Right atrium auricular region (tissue), 2 donors: Measurements from ENCODE around the gene POGK. TPM values are rescaled to one million over a fixed set of nuclear protein-coding genes. Genes with fewer than 3 reads are reported as not detected.
A peak's percentile ranks its signal among the peaks of the same experiment; 100 is the strongest.

Experiments
- DNase-seq: peaks from one replicate; pipeline ENCODE4 v3.0.0-alpha.2; 2019; ENCODE audit warnings: low spot score
- H3K27ac ChIP-seq, 2 donors: fragments of 200-600 bp; sonication (generic); 1 replicate in 1 of 2; 2 replicates in 1 of 2; pipeline ENCODE4 v1.5.1; 2016 to 2019
- H3K27me3 ChIP-seq, 2 donors: fragments of 200-600 bp; sonication (generic); one replicate each; pipeline versions ENCODE4 v1.5.1 to v1.6.0; 2017 to 2019
- H3K36me3 ChIP-seq: fragments of 200-600 bp; sonication (generic); one replicate; pipeline ENCODE4 v1.5.1; 2016
- H3K4me1 ChIP-seq, 2 donors: fragments of 200-600 bp; sonication (generic); one replicate each; pipeline versions ENCODE4 v1.5.1 to v1.6.0; 2017 to 2019
- H3K4me3 ChIP-seq, 2 donors: fragments of 200-600 bp; sonication (generic); 1 replicate in 1 of 2; 2 replicates in 1 of 2; pipeline ENCODE4 v1.5.1; 2017 to 2019; ENCODE audit warnings: mild to moderate bottlenecking in 1 of 2, moderate library complexity in 1 of 2
- H3K9me3 ChIP-seq, 2 donors: fragments of 200-600 bp; sonication (generic); one replicate each; pipeline ENCODE4 v1.5.1; 2019
- total RNA-seq, 2 donors: library from RNA; depleted of rRNA; stranded (reverse); fragments of >200 nt; gene quantifications; one replicate each; pipeline ENCODE4 v1.1.0, GENCODE V29; 2016
- TF ChIP-seq, protein P1 (sequence below), 2 donors: fragments of 200-600 bp; sonication (generic); IDR thresholded peaks; one replicate each; pipeline ENCODE4 v1.5.1; 2019; ENCODE audit warnings: antibody characterized with exemption in 2 of 2

Gene POGK, protein sequence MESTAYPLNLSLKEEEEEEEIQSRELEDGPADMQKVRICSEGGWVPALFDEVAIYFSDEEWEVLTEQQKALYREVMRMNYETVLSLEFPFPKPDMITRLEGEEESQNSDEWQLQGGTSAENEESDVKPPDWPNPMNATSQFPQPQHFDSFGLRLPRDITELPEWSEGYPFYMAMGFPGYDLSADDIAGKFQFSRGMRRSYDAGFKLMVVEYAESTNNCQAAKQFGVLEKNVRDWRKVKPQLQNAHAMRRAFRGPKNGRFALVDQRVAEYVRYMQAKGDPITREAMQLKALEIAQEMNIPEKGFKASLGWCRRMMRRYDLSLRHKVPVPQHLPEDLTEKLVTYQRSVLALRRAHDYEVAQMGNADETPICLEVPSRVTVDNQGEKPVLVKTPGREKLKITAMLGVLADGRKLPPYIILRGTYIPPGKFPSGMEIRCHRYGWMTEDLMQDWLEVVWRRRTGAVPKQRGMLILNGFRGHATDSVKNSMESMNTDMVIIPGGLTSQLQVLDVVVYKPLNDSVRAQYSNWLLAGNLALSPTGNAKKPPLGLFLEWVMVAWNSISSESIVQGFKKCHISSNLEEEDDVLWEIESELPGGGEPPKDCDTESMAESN
- 10 to 100 TPM; 15.8 to 20.2 TPM for total RNA-seq

DNA sequence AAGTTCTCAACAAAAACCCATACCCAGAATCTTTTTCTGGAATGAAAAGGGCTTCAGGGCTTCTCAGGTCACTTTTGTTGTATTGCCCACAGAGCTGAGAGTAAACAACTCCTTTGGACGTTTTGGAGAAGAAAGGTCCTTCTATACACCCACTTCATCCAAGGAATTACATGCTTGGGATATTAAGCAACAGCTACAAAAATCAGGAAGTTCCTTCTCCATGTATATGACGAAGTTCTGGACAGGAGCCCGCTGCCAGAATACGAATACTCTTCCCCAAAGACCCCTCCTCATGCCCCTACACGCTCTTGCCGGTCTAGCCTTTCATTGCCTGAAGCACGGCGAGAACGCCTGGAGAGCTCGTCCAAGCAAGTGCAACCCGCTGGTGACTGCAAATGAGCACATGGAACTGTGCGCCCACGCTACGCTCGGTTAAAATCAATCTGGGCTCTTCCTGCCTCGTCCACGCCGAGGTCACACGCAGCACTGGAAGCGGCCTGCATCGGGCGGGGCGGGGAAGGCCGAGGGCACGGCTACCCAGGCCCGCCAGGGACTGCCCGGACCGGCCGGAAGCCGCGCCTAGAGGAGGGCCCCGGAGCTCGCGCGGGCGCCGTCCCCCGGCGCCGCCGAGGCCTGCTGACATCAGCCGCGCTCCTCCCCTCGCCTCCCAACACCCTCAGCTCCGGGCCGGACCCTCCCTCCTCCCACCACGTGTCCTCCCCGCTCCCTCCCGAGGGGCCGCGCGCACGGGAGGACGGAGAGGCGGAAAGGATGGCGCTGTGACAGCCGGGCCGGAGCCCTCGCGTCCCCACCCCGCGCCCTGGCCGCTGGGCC lies at the start of gene POGK:
POGK (plus strand) TSS at position 710 of the 834 bp plus-strand sequence. CDS start 1,482 bp downstream, outside the sequence.
- Histone ChIP-seq H3K27me3 (no peaks in the 10 kb centered on the region), H3K4me3 (peak within 1 kb of the TSS; percentile 62 to 73), H3K4me1 (peaks cover 0 to 51% of the 10 kb centered on the region in 2 donors), H3K36me3 (peaks cover 30% of the 10 kb centered on the region), H3K27ac (peak within 1 kb of the TSS; percentile 86 to 89), H3K9me3 (no peaks in the 10 kb centered on the region)
- TF ChIP-seq, protein P1, sequence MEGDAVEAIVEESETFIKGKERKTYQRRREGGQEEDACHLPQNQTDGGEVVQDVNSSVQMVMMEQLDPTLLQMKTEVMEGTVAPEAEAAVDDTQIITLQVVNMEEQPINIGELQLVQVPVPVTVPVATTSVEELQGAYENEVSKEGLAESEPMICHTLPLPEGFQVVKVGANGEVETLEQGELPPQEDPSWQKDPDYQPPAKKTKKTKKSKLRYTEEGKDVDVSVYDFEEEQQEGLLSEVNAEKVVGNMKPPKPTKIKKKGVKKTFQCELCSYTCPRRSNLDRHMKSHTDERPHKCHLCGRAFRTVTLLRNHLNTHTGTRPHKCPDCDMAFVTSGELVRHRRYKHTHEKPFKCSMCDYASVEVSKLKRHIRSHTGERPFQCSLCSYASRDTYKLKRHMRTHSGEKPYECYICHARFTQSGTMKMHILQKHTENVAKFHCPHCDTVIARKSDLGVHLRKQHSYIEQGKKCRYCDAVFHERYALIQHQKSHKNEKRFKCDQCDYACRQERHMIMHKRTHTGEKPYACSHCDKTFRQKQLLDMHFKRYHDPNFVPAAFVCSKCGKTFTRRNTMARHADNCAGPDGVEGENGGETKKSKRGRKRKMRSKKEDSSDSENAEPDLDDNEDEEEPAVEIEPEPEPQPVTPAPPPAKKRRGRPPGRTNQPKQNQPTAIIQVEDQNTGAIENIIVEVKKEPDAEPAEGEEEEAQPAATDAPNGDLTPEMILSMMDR (IDR thresholded peaks at IDR 0.05) = no peak
- DNase-seq = peak; percentile 91

DNA sequence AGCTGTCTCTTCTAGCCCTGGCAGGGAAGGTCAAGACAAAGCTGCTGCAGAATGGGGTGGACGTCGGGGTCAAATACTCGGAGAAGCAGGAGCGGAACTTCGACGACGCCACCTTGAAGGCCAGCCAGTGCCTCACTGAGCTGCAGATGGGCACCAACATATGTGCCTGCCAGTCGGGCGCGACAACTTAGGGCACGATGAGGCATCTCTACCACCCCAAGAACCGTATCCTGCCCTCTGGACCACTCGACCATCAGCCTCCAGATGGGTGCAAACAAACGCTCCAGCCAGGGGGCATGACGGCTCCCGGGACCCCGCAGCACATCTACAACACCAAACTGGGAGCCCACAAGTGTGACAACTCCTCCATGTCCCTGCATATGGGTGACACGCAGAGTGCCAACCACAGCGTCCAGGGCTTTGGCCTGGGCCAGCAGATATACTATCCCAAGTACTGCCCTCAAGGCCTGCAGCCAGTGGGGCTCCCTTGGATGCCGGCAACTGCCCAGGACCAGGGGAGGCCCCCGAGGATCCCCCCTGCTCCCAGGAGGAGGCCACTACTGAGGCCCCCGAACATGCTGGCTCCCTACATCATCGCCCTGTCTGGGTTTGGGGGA lies 42.5 kb upstream of the POGK start:
- no peak for DNase-seq
- no peaks in the 10 kb centered on the region for H3K27me3 ChIP-seq
- no peak overlapping the region for H3K4me3 ChIP-seq
- H3K36me3 ChIP-seq = no peaks in the 10 kb centered on the region
- H3K9me3 ChIP-seq = no peaks in the 10 kb centered on the region
- no peak overlapping the region for H3K27ac ChIP-seq
- TF ChIP-seq, protein P1 (IDR thresholded peaks at IDR 0.05) = no peak
- no peaks in the 10 kb centered on the region for H3K4me1 ChIP-seq

DNA sequence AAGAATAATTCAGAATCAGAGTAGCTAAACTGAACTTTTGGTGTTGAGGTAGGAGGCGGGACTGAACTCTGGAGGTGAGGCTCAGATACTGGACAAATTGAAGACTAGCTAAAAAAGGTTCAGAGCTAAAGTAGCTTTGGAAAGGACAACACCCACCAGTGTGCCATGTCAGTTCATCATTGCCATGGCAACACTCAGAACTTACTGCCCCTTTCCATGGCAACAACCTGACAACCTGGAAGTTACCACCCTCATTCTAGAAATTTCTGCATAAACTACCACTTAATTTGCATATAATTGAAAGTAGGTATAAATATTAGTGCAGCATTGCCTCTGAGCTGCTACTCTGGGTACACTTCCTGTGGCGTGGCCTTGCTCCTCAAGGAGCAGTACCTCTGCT lies 30.3 kb upstream of the POGK start:
- no peaks in the 10 kb centered on the region for H3K27me3 ChIP-seq
- H3K9me3 ChIP-seq = no peaks in the 10 kb centered on the region
- H3K27ac ChIP-seq = no peak overlapping the region
- no peak for DNase-seq
- H3K4me3 ChIP-seq = no peak overlapping the region
- TF ChIP-seq, protein P1 (IDR thresholded peaks at IDR 0.05) = no peak
- H3K4me1 ChIP-seq = no peaks in the 10 kb centered on the region
- H3K36me3 ChIP-seq = no peaks in the 10 kb centered on the region

DNA sequence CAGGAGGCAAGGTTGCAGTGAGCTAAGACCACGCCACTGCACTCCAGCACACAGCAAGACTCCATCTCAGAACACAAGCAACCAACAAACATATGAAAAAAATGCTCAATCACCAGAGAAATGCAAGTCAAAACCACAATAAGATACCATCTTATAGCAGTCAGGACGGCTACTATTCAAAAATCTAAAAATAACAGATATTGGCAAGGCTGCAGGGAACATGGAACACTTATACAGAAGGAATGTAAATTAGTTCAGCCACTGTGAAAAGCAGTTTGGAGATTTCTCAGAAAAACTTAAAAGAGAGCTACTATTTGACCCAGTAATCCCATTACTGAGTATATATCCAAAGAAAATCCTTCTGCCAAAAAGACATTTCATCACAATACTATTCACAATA lies 27.6 kb upstream of the POGK start:
- TF ChIP-seq, protein P1 (IDR thresholded peaks at IDR 0.05) = no peak
- no peak overlapping the region for H3K27ac ChIP-seq
- H3K36me3 ChIP-seq = no peaks in the 10 kb centered on the region
- no peaks in the 10 kb centered on the region for H3K27me3 ChIP-seq
- no peaks in the 10 kb centered on the region for H3K9me3 ChIP-seq
- H3K4me1 ChIP-seq = no peaks in the 10 kb centered on the region
- DNase-seq = no peak
- H3K4me3 ChIP-seq = no peak overlapping the region

DNA sequence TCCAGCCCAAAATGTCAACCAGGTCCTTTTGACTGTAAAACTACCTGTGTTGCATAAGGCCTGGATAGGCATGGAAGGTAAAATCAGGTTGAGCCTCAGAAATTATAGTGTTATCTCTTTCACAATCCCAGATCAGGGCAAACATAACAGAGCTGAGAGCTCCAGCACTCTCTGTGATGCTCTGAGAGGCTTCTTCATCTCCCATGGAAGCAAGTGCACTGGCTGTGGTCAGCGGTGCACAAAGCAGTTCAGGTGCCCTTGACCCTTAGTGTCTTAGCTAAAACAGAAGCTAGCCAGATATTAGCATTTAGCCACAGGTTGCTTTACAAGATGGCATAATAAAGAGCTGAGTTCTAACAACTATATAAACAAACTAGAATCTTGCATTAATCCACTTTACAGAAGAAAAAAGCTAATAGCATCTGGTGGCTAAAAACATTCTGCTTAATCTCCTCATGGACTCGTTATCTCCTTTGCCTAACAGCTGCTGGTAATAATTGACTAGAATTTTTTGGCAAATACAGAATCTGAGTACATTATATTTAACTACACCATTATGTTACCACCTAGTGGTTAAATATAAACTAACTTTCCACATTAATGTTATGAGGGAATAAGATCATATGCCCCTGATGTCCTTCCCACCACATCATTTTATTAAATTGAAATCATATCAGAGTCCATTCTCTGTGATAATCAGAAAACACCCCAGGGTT lies 25.6 kb upstream of the POGK start:
- H3K4me3 ChIP-seq = no peak overlapping the region
- TF ChIP-seq, protein P1 (IDR thresholded peaks at IDR 0.05) = peak in 1 of 2 donors; percentile 30
- H3K4me1 ChIP-seq = no peaks in the 10 kb centered on the region
- H3K27ac ChIP-seq = no peak overlapping the region
- H3K36me3 ChIP-seq = no peaks in the 10 kb centered on the region
- DNase-seq = no peak
- no peaks in the 10 kb centered on the region for H3K9me3 ChIP-seq
- no peaks in the 10 kb centered on the region for H3K27me3 ChIP-seq
